ENCODE results near the gene SUN1. TPM values are rescaled to one million over a fixed set of nuclear protein-coding genes. Genes with fewer than 3 reads are reported as not detected.

The SUN1 gene
- total and polyA plus RNA-seq, 2 of the 8 experiments (the other 6 are each of a cell fraction or from before 2014, with no cell fraction given), result 108 to 158 TPM

DNA sequence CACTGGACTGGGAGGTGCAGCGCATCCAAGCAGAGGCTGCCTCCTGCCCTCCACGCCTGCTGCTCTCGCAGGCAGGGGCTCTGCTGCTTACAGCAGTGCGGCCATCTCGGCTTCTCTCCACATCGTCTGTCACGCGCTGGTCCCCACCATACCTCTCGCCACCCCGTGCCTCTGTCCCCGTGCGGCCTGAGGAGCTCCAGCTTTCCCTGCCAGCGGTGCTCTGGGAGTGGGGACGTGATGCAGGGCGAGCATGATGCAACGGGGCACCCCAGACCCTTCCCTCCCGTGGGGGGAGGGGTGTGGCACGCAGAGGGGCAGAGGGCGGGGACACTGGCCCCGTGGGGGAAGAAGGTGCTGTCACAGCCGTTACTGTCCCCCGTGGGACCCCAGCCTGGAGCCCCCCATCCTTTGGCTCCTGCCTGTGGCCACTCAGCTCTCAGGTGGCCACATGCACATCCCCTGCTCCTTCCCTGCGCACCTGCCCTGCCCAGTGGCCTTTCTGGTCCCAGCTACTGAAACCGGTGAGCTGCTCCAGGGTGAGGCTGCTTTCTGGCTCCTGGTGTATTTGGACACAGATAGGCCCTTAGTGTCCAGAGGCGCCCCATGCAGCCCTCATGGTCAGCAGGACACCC is 53.1 kb downstream of the SUN1 start:
- H3K23ac ChIP-seq (ENCODE audit: insufficient read length), result no peak overlapping the region
- no peak overlapping the region; the same call in 1 of the 2 replicates for H3K27ac ChIP-seq (ENCODE audit: low read depth, low read length)
- POLR2A ChIA-PET (ENCODE audit: partially characterized antibody), result interaction anchor here (1.0 to 4.1 kb wide), 3 partner anchors 9 to 28 kb away, joined by 4 to 23 read pairs (median 8); partner anchors contain the start of gene GET4
- no peak overlapping the region for H3K18ac ChIP-seq (ENCODE audit: extremely low read depth, low read length)
- no peak overlapping the region for H3K4me3 ChIP-seq (ENCODE audit: extremely low read depth in 1 of 4, insufficient read depth in 2 of 4, low read depth in 3 of 4, low read length in 4 of 4)
- H4K20me1 ChIP-seq (replicated peaks in 1 of 2; ENCODE audit: control insufficient read depth in 1 of 2, insufficient read depth in 2 of 2, low read length in 2 of 2), result peaks cover 50 to 52% of the 10 kb centered on the region in 2 experiments
- FAIRE-seq, result no peak
- H3K9ac ChIP-seq (replicated peaks in 1 of 4; ENCODE audit: extremely low read depth in 1 of 4, low read depth in 3 of 4, low read length in 3 of 4), result peak overlapping the region in 1 of 4 experiments; percentile 14; a peak in 1 of 7 replicates
- H3K4me1 ChIP-seq (replicated peaks in 1 of 4; ENCODE audit: control insufficient read depth in 3 of 4, insufficient read depth in 4 of 4, low read length in 3 of 4), result peaks cover 0 to 12% (median 1%) of the 10 kb centered on the region in 4 experiments; a peak in 2 of 7 replicates
- peaks cover 48% of the 10 kb centered on the region for H3K79me1 ChIP-seq (ENCODE audit: low read depth, low read length)
- no peak overlapping the region for H4K91ac ChIP-seq (replicated peaks; ENCODE audit: insufficient read length, low read length)
- peak overlapping the region; percentile 38 for H4K8ac ChIP-seq (ENCODE audit: extremely low read depth, insufficient read depth, low read length)
- H2BK15ac ChIP-seq (ENCODE audit: low read length), result no peak overlapping the region
- H2BK20ac ChIP-seq (ENCODE audit: low read length), result no peak overlapping the region
- CTCF ChIA-PET (ENCODE audit: partially characterized antibody), result interaction anchor here (1.0 to 1.9 kb wide), 3 partner anchors 15 to 108 kb away, joined by 3 to 4 read pairs (median 3); no protein-coding TSS in a partner anchor
- H3K56ac ChIP-seq (replicated peaks; ENCODE audit: insufficient read length, low read depth, low read length), result no peak overlapping the region
- H2AFZ ChIP-seq (ENCODE audit: low read length), result no peak overlapping the region
- H3K4me2 ChIP-seq (ENCODE audit: insufficient read depth in 1 of 2, low read depth in 2 of 2, low read length in 2 of 2), result no peak overlapping the region
- peak overlapping the region; percentile 4; the same call in 1 of the 2 replicates for H2BK5ac ChIP-seq (ENCODE audit: low read depth, low read length)
- no peaks in the 10 kb centered on the region for H3K27me3 ChIP-seq (replicated peaks in 1 of 4; ENCODE audit: control insufficient read depth in 3 of 4, extremely low read depth in 1 of 4, insufficient read depth in 3 of 4, low read length in 3 of 4)
- peaks cover 2 to 25% (median 13%) of the 10 kb centered on the region in 4 experiments; a peak in 5 of 8 replicates for H3K36me3 ChIP-seq (ENCODE audit: control insufficient read depth in 2 of 4, insufficient read depth in 4 of 4, low read length in 3 of 4)
- H3K9me3 ChIP-seq (ENCODE audit: insufficient read depth in 2 of 2, low read depth in 1 of 2, low read length in 1 of 2), result no peaks in the 10 kb centered on the region
- DNase-seq (ENCODE audit: low read depth in 1 of 2, low spot score in 2 of 2), result no peak
- 80% methylated on average over 16 of the region's 25 CpGs; no CpG with 5 or more reads in 1 of the 2 experiments for WGBS, 2 experiments (ENCODE audit: extremely low coverage in 1 of 2, insufficient coverage in 1 of 2, insufficient read length in 1 of 2, insufficient replicate concordance in 2 of 2, low coverage in 1 of 2, low lambda C conversion rate in 2 of 2, missing lambda C conversion rate in 1 of 2)
- H3K14ac ChIP-seq (ENCODE audit: insufficient read length), result no peak overlapping the region
- TF ChIP-seq SAP30 (IDR thresholded peaks at IDR 0.05; ENCODE audit: insufficient read depth, insufficient replicate concordance, low read length), result no peak
- TF ChIP-seq ASH2L (IDR thresholded peaks at IDR 0.05; ENCODE audit: low read length), result no peak
- no peak for TF ChIP-seq ZNF274 (IDR thresholded peaks at IDR 0.05; ENCODE audit: borderline replicate concordance, extremely low read depth, low read length)
- H2BK120ac ChIP-seq (replicated peaks; ENCODE audit: low read depth, low read length), result no peak overlapping the region
- no peak overlapping the region for H2AK5ac ChIP-seq (ENCODE audit: low read depth, low read length)
- H2BK12ac ChIP-seq (ENCODE audit: low read depth, low read length), result no peak overlapping the region
- no peak overlapping the region for H3K4ac ChIP-seq (replicated peaks; ENCODE audit: insufficient read length, low read depth, low read length)
- no peaks in the 10 kb centered on the region for H3K23me2 ChIP-seq (ENCODE audit: low read depth, low read length)
- H4K5ac ChIP-seq (ENCODE audit: insufficient read length, low read depth, low read length), result no peak overlapping the region
- peaks cover 37 to 91% of the 10 kb centered on the region in 2 experiments for H3K79me2 ChIP-seq (ENCODE audit: control insufficient read depth in 1 of 2, insufficient read depth in 2 of 2, low read length in 2 of 2)
